Central memory CD4-positive, alpha-beta T cell (primary cell): ENCODE measurements around the gene MPRIP.
"Not testable (repeated sequence)": the region's sequence is repeated elsewhere in the genome, so short reads cannot be mapped to it uniquely, and the experiment has no call there.

Experiments used
- DNase-seq: peaks from one replicate; pipeline ENCODE4 v3.0.0; 2022

Gene MPRIP

GRCh38 chr17:17134051-17134956, 92.0 kb downstream of the MPRIP start:
- DNase-seq: no peak

GRCh38 chr17:17134957-17135333, 92.7 kb downstream of the MPRIP start:
- no peak for DNase-seq

- not testable (repeated sequence) for DNase-seq
These were observed 94.0 kb downstream of the MPRIP start for GRCh38 chr17:17136221-17136620.

GRCh38 chr17:17137731-17138585, 95.7 kb downstream of the MPRIP start:
- no peak for DNase-seq

DNA sequence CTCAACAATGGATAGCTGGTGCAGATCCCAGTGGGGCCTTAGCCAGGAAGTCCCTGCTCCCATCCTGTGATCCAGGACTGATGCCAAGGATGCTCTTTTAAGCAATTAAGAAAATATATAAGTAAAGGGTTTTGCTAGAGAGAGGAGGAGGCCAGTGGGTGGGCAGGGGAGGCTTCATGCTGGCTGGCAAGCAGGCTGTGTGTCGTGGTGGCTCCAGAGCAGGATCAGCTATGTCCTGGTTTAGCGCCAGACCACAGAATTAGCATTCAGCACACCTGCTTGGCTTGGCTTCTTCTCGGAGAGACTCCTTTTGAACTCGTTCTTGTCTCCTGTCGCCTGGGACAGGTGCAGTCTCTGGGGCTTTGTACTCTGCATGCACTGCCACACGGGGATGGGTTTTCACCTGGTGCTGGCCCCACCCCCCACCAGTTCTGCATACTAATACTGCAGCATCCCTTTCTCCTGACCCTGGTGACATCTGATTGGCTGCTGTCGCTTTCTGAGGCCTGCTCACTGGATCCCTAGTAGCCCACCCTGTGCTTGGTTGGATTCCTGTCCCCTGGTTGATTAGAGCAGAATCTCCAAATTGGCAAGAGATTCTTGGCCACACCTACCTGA, 97.8 kb downstream of the MPRIP start:
- DNase-seq: no peak

DNA sequence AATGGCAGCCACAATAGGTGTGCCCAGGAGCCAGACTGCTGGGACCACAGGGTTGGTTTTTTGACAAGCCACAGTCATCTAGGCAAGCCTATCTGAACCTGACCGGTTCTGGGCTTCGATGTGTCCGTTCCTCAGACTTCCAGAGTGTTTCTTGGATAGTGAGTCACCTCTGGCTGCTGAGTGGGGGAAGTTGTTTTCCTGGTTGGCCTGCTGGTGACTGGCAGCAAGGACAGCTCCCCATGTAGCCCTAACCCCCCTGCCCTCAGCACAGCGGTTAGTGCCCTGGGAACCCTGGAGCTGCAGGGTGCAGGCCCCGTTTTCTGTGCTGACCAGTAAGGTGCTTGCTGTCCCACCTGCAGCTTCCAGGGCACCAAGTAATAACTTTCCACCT, 98.3 kb downstream of the MPRIP start:
- DNase-seq: no peak

GRCh38 chr17:17141279-17141678, 99.0 kb downstream of the MPRIP start:
- no peak for DNase-seq

GRCh38 chr17:17141860-17142552, 99.7 kb downstream of the MPRIP start:
- DNase-seq: peak; percentile 47

DNA sequence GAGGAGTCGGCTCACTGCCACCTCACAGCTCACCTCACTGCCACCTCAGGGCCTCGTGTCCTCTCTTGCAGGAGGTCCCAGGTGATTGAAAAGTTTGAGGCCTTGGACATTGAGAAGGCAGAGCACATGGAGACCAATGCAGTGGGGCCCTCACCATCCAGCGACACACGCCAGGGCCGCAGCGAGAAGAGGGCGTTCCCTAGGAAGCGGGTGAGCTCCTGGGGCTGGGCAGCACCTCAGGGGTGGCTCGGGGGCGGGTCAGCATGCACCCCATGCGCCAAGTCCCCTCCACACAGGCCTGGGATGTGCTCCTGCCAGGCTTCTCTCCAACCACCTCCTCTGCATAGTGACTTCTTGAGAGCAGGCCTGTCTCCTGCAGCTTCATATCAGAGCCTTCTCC, 100.3 kb downstream of the MPRIP start:
- no peak for DNase-seq

DNA sequence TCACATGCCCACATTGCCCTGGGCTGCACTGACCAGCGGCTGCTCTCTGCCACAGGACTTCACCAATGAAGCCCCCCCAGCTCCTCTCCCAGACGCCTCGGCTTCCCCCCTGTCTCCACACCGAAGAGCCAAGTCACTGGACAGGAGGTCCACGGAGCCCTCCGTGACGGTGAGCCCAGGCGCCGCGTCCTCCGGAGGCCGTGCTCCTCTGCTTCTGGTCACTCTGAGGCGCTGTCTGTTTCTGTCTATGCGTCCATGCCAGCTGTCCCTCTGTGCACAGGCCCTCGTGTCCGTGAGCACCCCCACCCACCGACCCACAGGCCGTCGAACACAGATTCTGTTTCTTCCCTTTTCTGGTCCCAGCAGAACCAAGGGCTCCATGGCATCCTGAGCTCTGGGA, 101.2 kb downstream of the MPRIP start:
- no peak for DNase-seq

DNA sequence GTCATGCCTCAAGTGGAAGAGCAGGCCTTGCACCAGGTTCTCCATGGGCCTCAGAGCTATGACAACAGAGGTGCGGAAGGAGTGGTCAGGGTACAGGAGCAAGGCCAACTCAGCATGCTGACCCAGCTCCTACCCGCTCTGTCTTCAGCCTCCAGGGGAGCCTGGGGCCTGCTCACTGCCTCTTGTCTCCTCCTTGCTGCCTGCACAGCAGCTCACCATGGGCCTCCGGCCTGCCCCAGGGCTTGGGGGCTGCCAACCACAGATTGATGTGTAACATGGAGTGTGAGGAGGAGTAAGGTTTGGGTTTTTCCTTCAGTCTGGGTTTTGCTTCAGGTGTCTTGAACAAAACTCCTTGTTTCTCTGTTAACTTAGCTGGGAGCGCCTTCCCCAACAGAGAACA, 101.8 kb downstream of the MPRIP start:
- DNase-seq: no peak

DNA sequence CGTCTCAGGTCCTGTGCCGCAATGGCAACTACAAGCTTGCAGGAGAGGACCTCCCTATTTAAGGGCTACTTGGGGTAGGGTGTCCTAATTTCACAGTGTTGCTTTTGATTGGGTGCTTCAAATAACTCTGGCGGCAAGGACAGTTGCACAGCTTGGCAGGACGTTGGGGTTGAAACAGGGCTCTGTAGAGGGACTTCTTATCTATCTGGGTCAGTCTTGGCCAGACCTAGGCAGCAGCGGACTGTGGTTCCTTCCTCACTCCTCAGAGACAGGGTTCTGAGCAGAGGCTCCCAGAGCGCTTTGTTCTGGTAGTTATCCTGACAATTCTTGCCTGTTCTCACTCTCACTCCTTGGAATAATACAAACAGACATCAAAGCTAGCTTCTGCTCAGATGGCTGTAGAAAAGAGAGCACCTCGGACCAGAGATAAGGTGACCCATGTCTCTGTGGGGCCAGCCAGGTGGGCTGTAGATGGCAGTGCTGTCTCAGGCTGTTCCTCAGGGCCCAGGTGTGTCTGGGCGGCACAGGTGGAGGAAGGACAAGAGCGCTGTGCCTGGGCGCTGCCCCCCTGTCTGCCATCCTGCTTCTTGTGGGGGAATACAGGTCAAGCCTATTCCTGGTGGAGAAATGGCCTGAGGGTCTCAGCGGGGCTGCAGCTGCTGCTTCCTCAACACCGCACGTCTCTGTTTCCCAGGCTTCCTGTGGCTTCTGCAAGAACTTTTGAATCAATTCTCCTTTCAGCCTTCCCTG, 102.8 kb downstream of the MPRIP start:
- no peak for DNase-seq

DNA sequence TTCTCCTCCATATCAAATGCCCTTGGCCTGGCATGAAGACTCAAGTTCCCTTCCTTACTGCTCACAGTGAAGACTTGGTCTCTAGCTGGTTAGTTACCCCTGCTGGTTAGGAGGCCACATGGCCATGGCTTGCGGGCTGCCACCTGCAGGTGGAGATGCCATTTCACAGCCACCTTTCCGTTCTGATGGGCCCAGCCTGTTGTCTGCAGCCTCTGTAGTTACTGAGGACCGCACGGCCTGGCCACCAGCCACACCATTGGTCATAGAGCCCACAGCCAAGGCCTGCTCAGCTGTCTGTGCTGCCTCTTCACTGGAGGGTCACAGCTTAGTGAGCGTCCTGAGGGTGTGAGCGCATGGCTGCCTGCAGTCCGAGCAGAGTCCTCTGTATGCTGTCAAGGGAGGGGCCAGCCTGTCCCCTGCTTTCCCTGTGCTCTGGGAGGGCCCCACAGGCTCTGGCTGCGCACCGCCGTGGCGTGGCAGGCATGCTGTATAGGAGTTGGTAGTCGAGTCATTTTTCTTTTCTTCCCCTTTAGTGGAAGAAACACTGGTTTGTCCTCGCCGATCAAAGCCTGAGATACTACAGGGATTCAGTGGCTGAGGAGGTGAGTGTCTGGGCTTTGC, 104.6 kb downstream of the MPRIP start:
- DNase-seq: no peak

GRCh38 chr17:17147821-17148220, 105.6 kb downstream of the MPRIP start:
- no peak for DNase-seq

- no peak for DNase-seq
These were observed 107.5 kb downstream of the MPRIP start for GRCh38 chr17:17149520-17150447.

DNA sequence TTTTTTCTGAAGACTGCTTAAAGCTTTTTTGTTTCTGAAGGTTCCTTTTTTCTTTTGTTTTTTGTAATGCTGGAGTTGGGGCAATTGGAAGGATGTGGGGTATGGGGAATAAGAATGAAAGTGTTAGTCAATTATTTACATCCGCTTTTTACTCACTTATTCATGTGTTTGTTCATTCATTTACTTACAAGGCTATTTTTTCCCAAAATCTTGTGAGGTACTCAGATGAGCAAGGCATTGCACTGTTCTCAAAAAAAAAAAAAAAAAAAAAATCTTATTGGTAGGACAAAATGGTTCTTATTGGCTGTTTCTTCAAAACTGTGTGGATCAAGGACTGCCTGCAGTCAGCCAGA, 108.2 kb downstream of the MPRIP start:
- no peak for DNase-seq

GRCh38 chr17:17151055-17151454, 108.8 kb downstream of the MPRIP start:
- DNase-seq: no peak

DNA sequence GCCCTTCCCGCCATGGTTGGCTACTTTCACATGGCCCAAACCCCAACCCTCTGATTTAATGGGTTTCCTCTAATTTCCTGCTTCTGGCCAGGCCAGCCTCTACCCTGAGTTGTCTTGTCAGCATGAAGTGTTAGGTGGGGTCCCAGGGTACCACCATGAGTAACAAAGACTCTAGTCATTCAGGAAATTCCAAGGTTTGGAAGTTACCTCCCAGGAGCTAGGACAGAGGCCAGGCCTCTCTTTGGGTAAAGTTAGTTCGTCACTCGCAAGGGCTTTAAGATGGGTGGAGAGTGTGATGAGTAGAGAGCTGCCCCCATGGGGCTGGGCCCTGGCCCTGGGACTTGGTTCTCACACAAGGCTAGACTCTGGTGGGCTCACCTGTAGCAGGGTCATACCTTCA, 109.3 kb downstream of the MPRIP start:
- DNase-seq: no peak

- DNase-seq: no peak
These were observed 109.7 kb downstream of the MPRIP start for GRCh38 chr17:17151962-17152361.

DNA sequence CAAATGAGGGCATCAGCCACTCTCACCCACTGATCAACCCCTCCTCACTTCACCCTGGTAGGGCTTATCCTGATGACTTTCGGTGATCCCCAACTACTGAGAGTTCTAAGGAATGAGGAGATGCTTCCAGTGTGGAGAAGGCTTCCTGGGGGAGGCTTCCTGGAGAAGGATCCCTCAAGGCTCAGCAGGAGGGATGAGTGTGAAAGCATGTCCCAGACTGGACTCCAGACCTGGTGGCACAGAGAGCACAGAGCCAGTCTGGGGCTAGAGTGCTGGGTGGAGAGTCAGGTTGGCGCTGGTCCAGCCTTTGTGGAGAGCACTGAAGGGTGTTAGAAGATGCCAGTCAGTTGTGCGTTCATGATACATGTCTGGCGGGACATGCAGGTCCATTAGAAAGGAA, 110.1 kb downstream of the MPRIP start:
- DNase-seq: no peak

DNA sequence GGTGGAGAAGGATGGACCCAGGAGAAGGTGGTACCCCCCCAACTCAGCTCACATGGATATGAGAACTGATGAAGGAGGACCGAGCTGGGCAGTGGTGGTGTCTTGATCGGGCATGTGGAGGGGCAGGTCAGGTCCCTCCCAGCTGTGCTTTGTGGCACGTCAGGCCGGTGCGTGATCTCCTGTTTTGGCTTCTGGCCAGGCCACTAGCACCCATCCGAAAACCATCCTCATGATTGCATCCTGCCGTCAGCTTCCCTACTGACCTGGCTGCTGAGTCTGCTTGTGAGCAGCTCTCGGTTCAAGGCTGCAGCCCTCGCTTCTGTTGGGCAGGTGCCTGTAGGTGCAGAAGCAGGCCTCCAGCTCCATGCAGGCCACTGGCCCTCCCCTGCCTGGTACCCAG, 110.8 kb downstream of the MPRIP start:
- DNase-seq: no peak
